Peyer's patch (tissue), 4 donors: ENCODE data around the gene ECE2.

ENCODE experiments used
- POLR2A ChIP-seq, 2 donors: fragments of 450-650 bp; IDR thresholded peaks; one replicate each; pipeline ENCODE4 v1.5.1; 2017; ENCODE audit warnings: antibody characterized with exemption in 2 of 2, mild to moderate bottlenecking in 2 of 2, moderate library complexity in 2 of 2
- TF ChIP-seq, protein P1 (sequence below), 6 experiments: fragments of 450-650 bp in 4 of 6; fragments of 200-600 bp in 2 of 6; sonication (generic) in 1 of 6; IDR thresholded peaks; one replicate each; pipeline ENCODE4 v1.5.1; 2017 to 2019; ENCODE audit warnings: antibody characterized with exemption in 6 of 6, mild to moderate bottlenecking in 3 of 6, moderate library complexity in 1 of 6

DNA sequence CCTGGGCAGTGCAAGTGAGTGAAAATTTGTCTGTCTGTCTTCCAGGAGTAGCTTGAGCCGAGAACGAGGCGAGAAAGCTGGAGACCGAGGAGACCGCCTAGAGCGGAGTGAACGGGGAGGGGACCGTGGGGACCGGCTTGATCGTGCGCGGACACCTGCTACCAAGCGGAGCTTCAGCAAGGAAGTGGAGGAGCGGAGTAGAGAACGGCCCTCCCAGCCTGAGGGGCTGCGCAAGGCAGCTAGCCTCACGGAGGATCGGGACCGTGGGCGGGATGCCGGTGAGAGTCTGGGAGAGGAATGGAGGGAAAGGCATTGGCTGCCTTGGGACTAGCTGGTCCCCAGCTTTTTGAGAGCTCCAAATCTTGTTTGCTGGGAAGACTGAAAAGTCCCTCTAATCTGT is 51.3 kb downstream of the ECE2 start:
- no peak for TF ChIP-seq POLR2A (IDR thresholded peaks at IDR 0.05)
- TF ChIP-seq, protein P1, sequence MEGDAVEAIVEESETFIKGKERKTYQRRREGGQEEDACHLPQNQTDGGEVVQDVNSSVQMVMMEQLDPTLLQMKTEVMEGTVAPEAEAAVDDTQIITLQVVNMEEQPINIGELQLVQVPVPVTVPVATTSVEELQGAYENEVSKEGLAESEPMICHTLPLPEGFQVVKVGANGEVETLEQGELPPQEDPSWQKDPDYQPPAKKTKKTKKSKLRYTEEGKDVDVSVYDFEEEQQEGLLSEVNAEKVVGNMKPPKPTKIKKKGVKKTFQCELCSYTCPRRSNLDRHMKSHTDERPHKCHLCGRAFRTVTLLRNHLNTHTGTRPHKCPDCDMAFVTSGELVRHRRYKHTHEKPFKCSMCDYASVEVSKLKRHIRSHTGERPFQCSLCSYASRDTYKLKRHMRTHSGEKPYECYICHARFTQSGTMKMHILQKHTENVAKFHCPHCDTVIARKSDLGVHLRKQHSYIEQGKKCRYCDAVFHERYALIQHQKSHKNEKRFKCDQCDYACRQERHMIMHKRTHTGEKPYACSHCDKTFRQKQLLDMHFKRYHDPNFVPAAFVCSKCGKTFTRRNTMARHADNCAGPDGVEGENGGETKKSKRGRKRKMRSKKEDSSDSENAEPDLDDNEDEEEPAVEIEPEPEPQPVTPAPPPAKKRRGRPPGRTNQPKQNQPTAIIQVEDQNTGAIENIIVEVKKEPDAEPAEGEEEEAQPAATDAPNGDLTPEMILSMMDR (IDR thresholded peaks at IDR 0.05) = no peak
